Smooth muscle cell (in vitro differentiated cells): Measurements from ENCODE around the gene EMC9. TPM values are rescaled to one million over a fixed set of nuclear protein-coding genes. Genes with fewer than 3 reads are reported as not detected.

Source experiments
- DNase-seq: peaks from one replicate; lab custom pipeline; 2025; ENCODE audit not compliant: unreplicated experiment; lab: John Stamatoyannopoulos, UW
- H2AFZ ChIP-seq: fragments of 200-600 bp; sonication (generic); 2 replicates; pipeline ENCODE4 v1.6.0; 2016; ENCODE audit warnings: antibody characterized with exemption, low read depth, mild to moderate bottlenecking
- H3F3A ChIP-seq: fragments of 200-600 bp; sonication (generic); 2 replicates; pipeline ENCODE4 v1.6.0; 2017; ENCODE audit warnings: antibody characterized with exemption, low read depth
- H3K27ac ChIP-seq: fragments of 200-600 bp; sonication (generic); 2 replicates; pipeline ENCODE4 v1.5.1; 2016; ENCODE audit warnings: low read depth, mild to moderate bottlenecking
- H3K27me3 ChIP-seq: fragments of 200-600 bp; sonication (generic); 2 replicates; pipeline ENCODE4 v1.6.1; 2016; ENCODE audit warnings: low read depth, mild to moderate bottlenecking
- H3K36me3 ChIP-seq: fragments of 200-600 bp; sonication (generic); 2 replicates; pipeline ENCODE4 v1.5.1; 2016; ENCODE audit warnings: low read depth
- H3K4me1 ChIP-seq: fragments of 200-600 bp; sonication (generic); 2 replicates; pipeline ENCODE4 v1.5.1; 2016; ENCODE audit warnings: low read depth
- H3K4me2 ChIP-seq: fragments of 200-600 bp; sonication (generic); 2 replicates; pipeline ENCODE4 v1.6.0; 2016; ENCODE audit warnings: mild to moderate bottlenecking
- H3K4me3 ChIP-seq: fragments of 200-600 bp; sonication (generic); 2 replicates; pipeline ENCODE4 v1.5.1; 2016; ENCODE audit warnings: mild to moderate bottlenecking
- H3K79me2 ChIP-seq: fragments of 200-600 bp; sonication (generic); 2 replicates; pipeline ENCODE4 v1.6.0; 2016; ENCODE audit warnings: low read depth, mild to moderate bottlenecking
- H3K9ac ChIP-seq: fragments of 200-600 bp; sonication (generic); 2 replicates; pipeline ENCODE4 v1.6.0; 2016; ENCODE audit warnings: low read depth
- H3K9me3 ChIP-seq: fragments of 200-600 bp; sonication (generic); replicated peaks from 2 replicates; pipeline ENCODE4 v1.5.1; 2016; ENCODE audit warnings: low read depth
- H4K20me1 ChIP-seq: fragments of 200-600 bp; sonication (generic); 2 replicates; pipeline ENCODE4 v1.6.0; 2016; ENCODE audit warnings: low read depth
- CTCF ChIP-seq: fragments of 200-600 bp; sonication (generic); IDR thresholded peaks from 2 replicates; pipeline ENCODE4 v1.5.1; 2017; ENCODE audit warnings: borderline replicate concordance, mild to moderate bottlenecking, antibody characterized with exemption; ENCODE audit not compliant: insufficient read depth, poor library complexity, severe bottlenecking
- WGBS: methylation state at CpG from one replicate; pipeline ENCODE4 v1.1.7; 2016; ENCODE audit warnings: low lambda C conversion rate; 5-methylcytosine and 5-hydroxymethylcytosine counted together
- polyA plus RNA-seq: library from polyadenylated mRNA; unstranded; fragments of >200 nt; fragmentation: Nextera tagmentation; extraction: Ambion mirVana; gene quantifications from 2 replicates; pipeline ENCODE4 v1.2.1, GENCODE V29; 2016
- total RNA-seq: library from RNA; depleted of rRNA; stranded (reverse); fragments of >200 nt; gene quantifications from 2 replicates; pipeline ENCODE4 v1.2.3, GENCODE V29; 2014

EMC9 gene
- total and polyA plus RNA-seq, 2 experiments from 2014 or later: 6.3 to 11.9 TPM

GRCh38 chr14:24181371-24182077, 40.1 kb upstream of the EMC9 start:
- no peak overlapping the region for H3K4me3 ChIP-seq
- H3K9ac ChIP-seq: no peak overlapping the region
- 97% methylated on average over 19 of the region's 19 CpGs for WGBS
- H3K27ac ChIP-seq: no peak overlapping the region
- no peaks in the 10 kb centered on the region for H4K20me1 ChIP-seq
- no peaks in the 10 kb centered on the region for H3F3A ChIP-seq
- no peak overlapping the region for H2AFZ ChIP-seq
- H3K9me3 ChIP-seq: no peaks in the 10 kb centered on the region
- no peaks in the 10 kb centered on the region for H3K4me1 ChIP-seq
- no peaks in the 10 kb centered on the region for H3K27me3 ChIP-seq
- H3K79me2 ChIP-seq: no peaks in the 10 kb centered on the region
- no peak overlapping the region for H3K4me2 ChIP-seq
- H3K36me3 ChIP-seq: no peaks in the 10 kb centered on the region
- no peak for TF ChIP-seq CTCF
- DNase-seq: no peak

DNA sequence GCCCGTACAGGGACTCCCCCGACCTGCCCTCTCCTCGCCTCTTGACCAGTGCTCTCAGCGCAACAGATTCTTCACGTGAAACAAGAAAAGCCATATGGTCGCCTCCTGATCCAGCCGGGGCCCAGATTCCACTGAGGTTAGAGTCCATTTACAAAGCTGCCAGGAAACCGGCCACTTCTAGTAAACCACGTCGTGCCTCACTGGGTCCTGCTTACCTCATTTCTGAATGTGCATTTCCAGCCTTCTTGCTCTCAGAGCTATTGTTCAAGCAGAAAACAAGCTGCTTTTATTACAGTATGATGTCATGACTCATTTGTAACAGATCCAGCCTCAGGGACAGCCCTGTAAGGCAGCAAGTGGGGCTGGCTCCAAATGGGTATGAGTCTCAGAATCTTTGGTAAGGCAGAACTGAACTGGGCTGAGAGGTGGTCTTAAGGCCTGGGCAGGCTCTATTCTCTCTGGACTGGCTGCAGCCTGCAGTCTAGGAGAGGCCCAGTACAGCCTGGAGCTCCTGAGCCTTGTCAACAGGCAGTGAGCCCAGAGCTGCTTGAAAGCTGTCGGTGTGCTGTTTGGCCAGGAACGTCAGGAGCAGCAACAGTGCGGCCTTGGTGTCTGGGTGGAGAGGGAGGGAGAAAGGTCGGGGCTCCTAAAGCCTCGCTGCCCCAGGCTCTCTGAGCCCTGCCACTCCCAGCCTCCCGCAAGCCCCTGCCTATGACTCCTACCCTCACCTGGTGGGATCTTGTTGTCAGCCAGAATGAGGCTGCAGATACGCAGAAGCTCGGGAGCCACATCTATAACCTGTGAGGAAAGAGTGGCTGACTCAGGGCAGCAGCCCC, 38.8 kb upstream of the EMC9 start:
- H3K4me3 ChIP-seq: no peak overlapping the region
- H3K9ac ChIP-seq: no peak overlapping the region
- H3K4me2 ChIP-seq: no peak overlapping the region
- H2AFZ ChIP-seq: no peak overlapping the region
- no peaks in the 10 kb centered on the region for H4K20me1 ChIP-seq
- no peaks in the 10 kb centered on the region for H3K9me3 ChIP-seq
- TF ChIP-seq CTCF: no peak
- H3F3A ChIP-seq: no peaks in the 10 kb centered on the region
- WGBS: 92% methylated on average over 18 of the region's 18 CpGs
- no peaks in the 10 kb centered on the region for H3K36me3 ChIP-seq
- no peak for DNase-seq
- no peak overlapping the region for H3K27ac ChIP-seq
- no peaks in the 10 kb centered on the region for H3K79me2 ChIP-seq
- H3K27me3 ChIP-seq: no peaks in the 10 kb centered on the region
- H3K4me1 ChIP-seq: no peaks in the 10 kb centered on the region

DNA sequence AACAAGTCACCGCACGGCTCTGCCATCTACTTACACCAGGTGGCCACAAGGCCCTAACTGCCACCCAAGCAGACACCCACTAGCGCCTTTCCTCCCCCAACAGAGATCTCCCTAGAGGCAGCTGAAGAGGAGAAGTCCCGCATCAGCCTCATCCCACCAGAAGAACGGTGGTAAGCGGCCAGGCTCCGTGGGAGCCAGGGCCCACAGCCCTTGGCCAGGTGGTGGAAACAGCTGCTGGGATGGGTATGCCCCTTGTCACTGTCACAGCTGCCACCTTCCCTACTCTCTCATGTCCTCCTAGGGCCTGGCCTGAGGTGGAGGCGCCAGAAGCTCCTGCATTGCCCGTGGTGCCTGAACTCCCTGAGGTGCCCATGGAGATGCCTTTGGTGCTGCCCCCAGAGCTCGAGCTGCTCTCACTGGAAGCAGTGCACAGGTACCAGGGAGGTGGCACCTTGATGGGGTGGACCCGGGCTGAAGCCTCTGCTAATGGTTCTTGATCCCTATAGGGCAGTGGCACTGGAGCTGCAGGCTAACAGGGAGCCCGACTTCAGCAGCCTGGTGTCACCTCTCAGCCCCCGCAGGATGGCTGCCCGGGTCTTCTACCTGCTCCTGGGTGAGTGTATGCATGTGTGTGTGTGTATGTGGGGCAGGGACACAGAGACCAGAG, 38.0 kb upstream of the EMC9 start:
- Histone ChIP-seq H3K4me3 (no peak overlapping the region), H3K4me2 (no peak overlapping the region), H3K9me3 (no peaks in the 10 kb centered on the region), H3K4me1 (no peaks in the 10 kb centered on the region), H3K36me3 (no peaks in the 10 kb centered on the region), H3F3A (no peaks in the 10 kb centered on the region), H3K79me2 (no peaks in the 10 kb centered on the region), H3K27ac (no peak overlapping the region), H2AFZ (no peak overlapping the region), H4K20me1 (no peaks in the 10 kb centered on the region), H3K27me3 (no peaks in the 10 kb centered on the region), H3K9ac (no peak overlapping the region)
- WGBS: 97% methylated on average over 14 of the region's 14 CpGs
- no peak for TF ChIP-seq CTCF
- no peak for DNase-seq
